A549 (cell line): ENCODE data around the gene PAQR5. TPM values are rescaled to one million over a fixed set of nuclear protein-coding genes. Genes with fewer than 3 reads are reported as not detected.

Experiments used
- ATAC-seq, 2 experiments: fragments of 200-7000 bp in 1 of 2; fragments of >200 bp in 1 of 2; cut with Nextera tagmentation in 1 of 2; cut with Tn5 transposase in 1 of 2; 3 replicates each; pipeline versions ENCODE4 v1.8.0 to v1.9.1; 2018 to 2020; ENCODE audit warnings: mild to moderate bottlenecking in 1 of 2, moderate library complexity in 1 of 2
- CTCF ChIA-PET: fragments of 300-600 bp; sonication (Branson Sonifier 250); formaldehyde crosslinking; extraction: SDS; loops from one replicate; lab custom pipeline; 2021; ENCODE audit warnings: antibody characterized with exemption, inconsistent platforms; lab: Yijun Ruan, JAX
- POLR2A ChIA-PET: fragments of 350-600 bp; formaldehyde crosslinking; extraction: SDS; loops from one replicate; lab custom pipeline; 2021; ENCODE audit warnings: antibody characterized with exemption, inconsistent platforms; lab: Yijun Ruan, JAX
- DNase-seq, 2 experiments: peaks; one replicate each; pipeline versions ENCODE4 v3.0.0 to v3.0.0-alpha.2; 2011 to 2016; ENCODE audit warnings: low read depth in 1 of 2, low spot score in 1 of 2
- FAIRE-seq: peaks from 2 replicates; lab custom pipeline; 2011; peaks lifted over from hg19 to GRCh38; lab: Jason Lieb, UNC
- H3K27ac ChIP-seq, 2 experiments: fragments of >200 bp; sonication (Bioruptor Twin); formaldehyde crosslinking; 3 replicates each; pipeline ENCODE4 v1.5.1; 2016 to 2017
- H3K4me1 ChIP-seq: fragments of >200 bp; sonication (Bioruptor Twin); formaldehyde crosslinking; 3 replicates; pipeline ENCODE4 v1.6.1; 2016
- H3K4me2 ChIP-seq: fragments of >200 bp; sonication (Bioruptor Twin); formaldehyde crosslinking; 3 replicates; pipeline ENCODE4 v1.6.1; 2016
- H3K4me3 ChIP-seq: fragments of >200 bp; sonication (Bioruptor Twin); formaldehyde crosslinking; 3 replicates; pipeline ENCODE4 v1.5.1; 2016
- H3K9me3 ChIP-seq: fragments of >200 bp; sonication (Bioruptor Twin); formaldehyde crosslinking; 3 replicates; pipeline ENCODE4 v1.6.1; 2016
- CBX2 ChIP-seq: fragments of 200-600 bp; sonication (generic); IDR thresholded peaks from 2 replicates; pipeline ENCODE4 v1.6.1; 2016; ENCODE audit warnings: low read depth, mild to moderate bottlenecking, borderline replicate concordance
- CBX8 ChIP-seq: fragments of 200-600 bp; sonication (generic); IDR thresholded peaks from 2 replicates; pipeline ENCODE4 v1.6.1; 2016
- CHD4 ChIP-seq: fragments of 200-600 bp; sonication (generic); IDR thresholded peaks from 2 replicates; pipeline ENCODE4 v1.6.1; 2016; ENCODE audit warnings: antibody characterized with exemption, mild to moderate bottlenecking, borderline replicate concordance
- EHMT2 ChIP-seq: fragments of 200-600 bp; sonication (generic); IDR thresholded peaks from 2 replicates; pipeline ENCODE4 v1.6.1; 2016; ENCODE audit warnings: antibody characterized with exemption, low read depth, mild to moderate bottlenecking, moderate library complexity
- HOXA7 ChIP-seq: fragments of 250-450 bp; sonication (Bioruptor Pico); IDR thresholded peaks from 2 replicates; pipeline ENCODE4 v1.5.0; 2020; ENCODE audit warnings: mild to moderate bottlenecking, moderate library complexity
- HOXB5 ChIP-seq: fragments of 250-450 bp; sonication (Bioruptor Pico); IDR thresholded peaks from 2 replicates; pipeline ENCODE4 v1.5.0; 2020; ENCODE audit warnings: mild to moderate bottlenecking, moderate library complexity
- KDM5A ChIP-seq: fragments of 200-600 bp; sonication (generic); IDR thresholded peaks from 2 replicates; pipeline ENCODE4 v1.6.1; 2016; ENCODE audit warnings: antibody characterized with exemption, mild to moderate bottlenecking
- MYC ChIP-seq: IDR thresholded peaks from 2 replicates; pipeline ENCODE4 v1.6.1; 2012; ENCODE audit warnings: mild to moderate bottlenecking, inconsistent platforms, low read length, improper control_type of control experiment, borderline replicate concordance
- NFE2L2 ChIP-seq: fragments of 150-350 bp; conservative IDR thresholded peaks from 2 replicates; pipeline ENCODE4 v1.6.1; 2014; ENCODE audit warnings: low read length
- NPAS2 ChIP-seq: fragments of 250-450 bp; sonication (Bioruptor Pico); IDR thresholded peaks from 2 replicates; pipeline ENCODE4 v1.8.0; 2022; ENCODE audit warnings: mild to moderate bottlenecking, moderate library complexity, borderline replicate concordance
- NR3C1 ChIP-seq: fragments of >200 bp; sonication (Bioruptor Twin); formaldehyde crosslinking; IDR thresholded peaks from 3 replicates; pipeline ENCODE4 v1.6.1; 2017
- POLR2A ChIP-seq: IDR thresholded peaks from 2 replicates; pipeline ENCODE4 v1.6.1; 2012; ENCODE audit warnings: mild to moderate bottlenecking, low read length
- POLR2AphosphoS2 ChIP-seq: conservative IDR thresholded peaks from 2 replicates; pipeline ENCODE4 v1.6.1; 2012; ENCODE audit warnings: low read length, improper control_type of control experiment, inconsistent platforms
- RARB ChIP-seq: fragments of 250-450 bp; sonication (Bioruptor Pico); IDR thresholded peaks from 2 replicates; pipeline ENCODE4 v1.8.0; 2021; ENCODE audit warnings: mild to moderate bottlenecking, moderate library complexity
- RNF2 ChIP-seq: fragments of 200-600 bp; sonication (generic); IDR thresholded peaks from 2 replicates; pipeline ENCODE4 v1.6.1; 2016; ENCODE audit warnings: low read depth, mild to moderate bottlenecking, antibody characterized with exemption, moderate library complexity, borderline replicate concordance
- SMC3 ChIP-seq: fragments of >200 bp; sonication (Bioruptor Twin); formaldehyde crosslinking; IDR thresholded peaks from 3 replicates; pipeline ENCODE4 v1.6.1; 2018; ENCODE audit warnings: inconsistent platforms
- SREBF2 ChIP-seq: fragments of 450-650 bp; IDR thresholded peaks from 2 replicates; pipeline ENCODE4 v1.6.1; 2014; ENCODE audit warnings: mild to moderate bottlenecking, moderate library complexity
- TFCP2L1 ChIP-seq: fragments of 250-450 bp; sonication (Bioruptor Pico); IDR thresholded peaks from 2 replicates; pipeline ENCODE4 v1.5.0; 2021; ENCODE audit warnings: mild to moderate bottlenecking
- TP53 ChIP-seq: fragments of 250-450 bp; sonication (Bioruptor Pico); IDR thresholded peaks from 2 replicates; pipeline ENCODE4 v1.5.0; 2021; ENCODE audit warnings: mild to moderate bottlenecking, moderate library complexity
- ZFP36 ChIP-seq: fragments of 450-650 bp; IDR thresholded peaks from 2 replicates; pipeline ENCODE4 v1.6.1; 2014; ENCODE audit warnings: borderline replicate concordance; ENCODE audit not compliant: partially characterized antibody
- ZNF302 ChIP-seq: fragments of 250-450 bp; sonication (Bioruptor Pico); IDR thresholded peaks from 2 replicates; pipeline ENCODE4 v1.9.0; 2021; ENCODE audit warnings: inconsistent platforms, mild to moderate bottlenecking, moderate library complexity
- ZSCAN20 ChIP-seq: fragments of 250-450 bp; sonication (Bioruptor Pico); IDR thresholded peaks from 2 replicates; pipeline ENCODE4 v1.8.0; 2022; ENCODE audit warnings: mild to moderate bottlenecking, moderate library complexity
- WGBS: methylation state at CpG from one replicate; pipeline ENCODE4 v1.1.6; 2017; ENCODE audit errors: missing lambda C conversion rate; 5-methylcytosine and 5-hydroxymethylcytosine counted together
- polyA plus RNA-seq, 4 experiments: library from polyadenylated mRNA; depleted of rRNA in 3 of 4; stranded (reverse); fragments of >200 nt; fragmentation: RNase III in 1 of 4; extraction: RNeasy Plus Mini Kit Qiagen cat#74134 plus additional on column Dnase treatment in 1 of 4; gene quantifications; 2 replicates in 3 of 4; 3 replicates in 1 of 4; pipeline ENCODE4 v1.2.3, GENCODE V29; 2011 to 2017
- TF ChIP-seq, protein P1 (sequence below): fragments of 250-450 bp; sonication (Bioruptor Pico); IDR thresholded peaks from 2 replicates; pipeline ENCODE4 v1.5.0; 2020; ENCODE audit warnings: low read depth, mild to moderate bottlenecking, moderate library complexity
- TF ChIP-seq, protein P2 (sequence below): fragments of >200 bp; sonication (Bioruptor Twin); formaldehyde crosslinking; IDR thresholded peaks from 3 replicates; pipeline ENCODE4 v1.6.1; 2016
- TF ChIP-seq, protein P3 (sequence below): fragments of >200 bp; sonication (Bioruptor Twin); formaldehyde crosslinking; IDR thresholded peaks from 2 replicates; pipeline ENCODE4 v1.6.1; 2016
- TF ChIP-seq, protein P4 (sequence below): IDR thresholded peaks from 2 replicates; pipeline ENCODE4 v1.6.1; 2012; ENCODE audit warnings: low read depth, borderline replicate concordance
- TF ChIP-seq, protein P5 (sequence below): fragments of >200 bp; sonication (Bioruptor Twin); formaldehyde crosslinking; IDR thresholded peaks from 3 replicates; pipeline ENCODE4 v1.5.1; 2016

Gene PAQR5
- polyA plus RNA-seq, 2 of the 4 experiments (the other 2 are of a cell fraction) = 104 to 114 TPM

DNA sequence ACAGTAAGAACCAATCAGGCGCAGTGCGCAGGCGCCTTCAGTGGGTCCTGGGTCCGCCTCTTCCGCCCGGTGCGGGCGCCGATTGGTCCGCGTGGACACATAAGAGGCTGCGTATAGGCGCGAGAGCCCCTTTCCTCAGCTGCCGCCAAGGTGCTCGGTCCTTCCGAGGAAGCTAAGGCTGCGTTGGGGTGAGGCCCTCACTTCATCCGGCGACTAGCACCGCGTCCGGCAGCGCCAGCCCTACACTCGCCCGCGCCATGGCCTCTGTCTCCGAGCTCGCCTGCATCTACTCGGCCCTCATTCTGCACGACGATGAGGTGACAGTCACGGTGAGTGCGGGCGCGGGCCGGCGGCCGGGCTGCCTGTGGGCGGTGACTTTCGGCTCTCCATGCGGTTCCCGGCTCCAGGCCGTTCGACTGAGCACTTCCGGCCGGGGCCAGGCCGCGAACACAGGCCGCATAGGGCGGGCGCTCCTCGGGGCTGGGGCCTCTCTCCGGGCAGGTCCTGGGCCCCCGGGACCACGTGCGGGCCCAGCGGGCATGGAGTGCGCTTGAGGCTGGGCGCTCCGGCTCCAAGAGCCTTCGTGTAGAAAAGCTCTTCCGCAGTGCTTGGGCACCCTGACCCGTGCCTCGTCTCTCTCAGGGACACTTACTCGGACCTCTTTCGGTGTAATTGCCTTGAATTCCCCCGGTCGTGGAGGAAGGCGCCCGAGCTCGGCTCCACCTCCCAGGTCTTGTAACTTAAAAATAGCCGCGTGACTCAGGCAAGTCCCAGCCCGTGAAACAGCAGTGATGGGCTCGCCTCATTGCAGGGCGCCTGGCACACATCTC, 154.2 kb downstream of the PAQR5 start, which contains the start of gene RPLP1 (continued):
- TF ChIP-seq NFE2L2 = no peak

DNA sequence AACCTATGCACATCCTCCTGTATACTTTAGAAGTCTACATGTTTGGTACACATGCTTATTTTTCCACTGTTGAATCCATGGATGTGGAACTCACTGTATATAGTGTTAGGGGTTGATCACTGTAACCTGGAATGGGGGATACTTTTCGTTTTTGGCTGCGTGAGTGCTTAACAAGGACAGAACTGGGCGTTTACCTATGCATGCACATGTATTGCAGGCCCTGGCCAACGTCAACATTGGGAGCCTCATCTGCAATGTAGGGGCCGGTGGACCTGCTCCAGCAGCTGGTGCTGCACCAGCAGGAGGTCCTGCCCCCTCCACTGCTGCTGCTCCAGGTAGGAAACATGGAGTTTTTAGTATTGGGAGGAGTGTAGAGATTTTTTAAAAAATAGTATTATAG, 156.2 kb downstream of the PAQR5 start:
- ATAC-seq = no peak
- DNase-seq = no peak
- WGBS = 32% methylated on average over 5 of the region's 5 CpGs
- CTCF ChIA-PET = interaction anchor here (2.8 to 5.2 kb wide), 2 partner anchors 7 to 11 kb away, joined by 14 to 41 read pairs; no protein-coding TSS in a partner anchor
- Histone ChIP-seq H3K4me1 (peaks cover 36% of the 10 kb centered on the region), H3K4me3 (peak overlapping the region; percentile 94), H3K27ac (peak overlapping the region; percentile 26 to 90; a peak in 3 of 6 replicates), H3K9me3 (no peaks in the 10 kb centered on the region), H3K4me2 (peak overlapping the region; percentile 93)
- FAIRE-seq = no peak
- TF ChIP-seq ZNF302 (CRISPR knock-in tag) = no peak
- TF ChIP-seq ZFP36 = no peak
- peak; percentile 24; the same call in 1 of the 2 replicates for TF ChIP-seq TFCP2L1 (CRISPR knock-in tag)
- no peak for TF ChIP-seq SREBF2
- TF ChIP-seq, protein P1, sequence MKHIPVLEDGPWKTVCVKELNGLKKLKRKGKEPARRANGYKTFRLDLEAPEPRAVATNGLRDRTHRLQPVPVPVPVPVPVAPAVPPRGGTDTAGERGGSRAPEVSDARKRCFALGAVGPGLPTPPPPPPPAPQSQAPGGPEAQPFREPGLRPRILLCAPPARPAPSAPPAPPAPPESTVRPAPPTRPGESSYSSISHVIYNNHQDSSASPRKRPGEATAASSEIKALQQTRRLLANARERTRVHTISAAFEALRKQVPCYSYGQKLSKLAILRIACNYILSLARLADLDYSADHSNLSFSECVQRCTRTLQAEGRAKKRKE (CRISPR knock-in tag) = no peak
- TF ChIP-seq POLR2AphosphoS2 = peak; percentile 81; the same call in 1 of the 2 replicates
- peak; percentile 58; the same call in 1 of the 2 replicates for TF ChIP-seq TP53 (CRISPR knock-in tag)
- POLR2A ChIA-PET = interaction anchor here (1.0 to 4.2 kb wide), 2 partner anchors 8 to 11 kb away, joined by 3 to 112 read pairs; no protein-coding TSS in a partner anchor

DNA sequence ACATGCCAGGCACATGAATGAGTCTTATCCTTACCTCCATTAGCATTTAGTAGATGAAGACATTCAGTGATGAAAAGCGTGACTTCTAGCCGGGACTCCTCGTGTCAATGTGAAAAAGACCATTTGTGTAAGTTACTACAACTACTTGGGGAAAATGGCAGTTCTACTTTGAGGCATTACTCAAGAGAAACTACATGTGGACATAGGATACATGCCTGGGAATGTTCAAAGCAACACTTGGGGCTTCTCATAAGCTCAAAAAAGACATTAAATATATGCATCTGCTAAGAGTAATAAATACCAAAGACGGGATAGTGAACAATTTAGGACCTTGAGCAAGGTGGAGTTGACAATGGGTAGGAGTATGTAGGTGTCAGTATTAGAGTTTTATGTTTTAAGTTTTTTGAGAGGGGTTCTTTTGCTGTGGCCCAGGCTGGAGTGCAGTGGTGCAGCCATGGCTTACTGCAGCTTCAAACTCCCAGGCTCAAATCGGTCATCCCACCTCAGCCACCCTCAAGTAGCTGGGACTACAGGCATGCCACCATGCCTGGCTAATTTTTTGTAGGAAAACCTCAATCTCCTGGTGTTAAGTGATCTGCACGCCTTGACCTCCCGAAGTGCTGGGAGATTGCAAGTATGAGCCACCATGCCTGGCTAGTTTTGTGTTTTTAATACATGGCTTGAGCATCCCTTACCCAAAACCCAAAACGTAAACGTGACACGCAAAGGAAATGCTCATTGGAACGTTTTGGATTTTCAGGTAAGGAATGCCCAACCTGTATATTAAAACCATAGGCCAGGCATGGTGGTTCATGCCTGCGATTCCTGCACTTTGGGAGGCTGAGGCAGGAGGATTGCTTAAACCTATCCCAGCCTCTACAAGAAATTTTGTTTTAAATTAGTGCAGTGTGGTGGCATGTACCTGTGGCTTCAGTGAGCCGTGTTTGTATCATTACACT, 157.8 kb downstream of the PAQR5 start:
- H3K4me1 ChIP-seq = peaks cover 32% of the 10 kb centered on the region
- WGBS = 84% methylated on average over 13 of the region's 13 CpGs
- H3K9me3 ChIP-seq = no peaks in the 10 kb centered on the region
- ATAC-seq = no peak
- H3K4me3 ChIP-seq = no peak overlapping the region
- FAIRE-seq = no peak
- no peak for DNase-seq
- H3K4me2 ChIP-seq = peak overlapping the region; percentile 93; the same call in 2 of the 3 replicates
- POLR2A ChIA-PET = no interaction called here
- CTCF ChIA-PET = interaction anchor here (1.2 to 1.7 kb wide), 5 partner anchors 9 to 1032 kb away, joined by 3 to 5 read pairs (median 3); no protein-coding TSS in a partner anchor
- H3K27ac ChIP-seq = no peak overlapping the region
- TF ChIP-seq RNF2 (no peak), POLR2A (no peak), ZSCAN20 (no peak), TFCP2L1 (CRISPR knock-in tag) (no peak; the same call in none of the 2 replicates), CBX8 (no peak), ZFP36 (no peak), SREBF2 (no peak), EHMT2 (no peak), HOXA7 (CRISPR knock-in tag) (peak; percentile 79), NPAS2 (CRISPR knock-in tag) (no peak), CHD4 (no peak), NR3C1 (no peak), KDM5A (no peak), SMC3 (no peak), TP53 (CRISPR knock-in tag) (0 out of 2 replicates have a peak, but pooled peaks have one; percentile 54), CBX2 (no peak), MYC (no peak), RARB (peak; percentile 49), HOXB5 (CRISPR knock-in tag) (no peak)
- TF ChIP-seq, protein P2, sequence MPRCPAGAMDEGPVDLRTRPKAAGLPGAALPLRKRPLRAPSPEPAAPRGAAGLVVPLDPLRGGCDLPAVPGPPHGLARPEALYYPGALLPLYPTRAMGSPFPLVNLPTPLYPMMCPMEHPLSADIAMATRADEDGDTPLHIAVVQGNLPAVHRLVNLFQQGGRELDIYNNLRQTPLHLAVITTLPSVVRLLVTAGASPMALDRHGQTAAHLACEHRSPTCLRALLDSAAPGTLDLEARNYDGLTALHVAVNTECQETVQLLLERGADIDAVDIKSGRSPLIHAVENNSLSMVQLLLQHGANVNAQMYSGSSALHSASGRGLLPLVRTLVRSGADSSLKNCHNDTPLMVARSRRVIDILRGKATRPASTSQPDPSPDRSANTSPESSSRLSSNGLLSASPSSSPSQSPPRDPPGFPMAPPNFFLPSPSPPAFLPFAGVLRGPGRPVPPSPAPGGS = 0 out of 3 replicates have a peak, but pooled peaks have one; percentile 10
- TF ChIP-seq, protein P3, sequence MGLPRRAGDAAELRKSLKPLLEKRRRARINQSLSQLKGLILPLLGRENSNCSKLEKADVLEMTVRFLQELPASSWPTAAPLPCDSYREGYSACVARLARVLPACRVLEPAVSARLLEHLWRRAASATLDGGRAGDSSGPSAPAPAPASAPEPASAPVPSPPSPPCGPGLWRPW = no peak
- TF ChIP-seq, protein P4, sequence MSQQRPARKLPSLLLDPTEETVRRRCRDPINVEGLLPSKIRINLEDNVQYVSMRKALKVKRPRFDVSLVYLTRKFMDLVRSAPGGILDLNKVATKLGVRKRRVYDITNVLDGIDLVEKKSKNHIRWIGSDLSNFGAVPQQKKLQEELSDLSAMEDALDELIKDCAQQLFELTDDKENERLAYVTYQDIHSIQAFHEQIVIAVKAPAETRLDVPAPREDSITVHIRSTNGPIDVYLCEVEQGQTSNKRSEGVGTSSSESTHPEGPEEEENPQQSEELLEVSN = 0 out of 2 replicates have a peak, but pooled peaks have one; percentile 4
- TF ChIP-seq, protein P5, sequence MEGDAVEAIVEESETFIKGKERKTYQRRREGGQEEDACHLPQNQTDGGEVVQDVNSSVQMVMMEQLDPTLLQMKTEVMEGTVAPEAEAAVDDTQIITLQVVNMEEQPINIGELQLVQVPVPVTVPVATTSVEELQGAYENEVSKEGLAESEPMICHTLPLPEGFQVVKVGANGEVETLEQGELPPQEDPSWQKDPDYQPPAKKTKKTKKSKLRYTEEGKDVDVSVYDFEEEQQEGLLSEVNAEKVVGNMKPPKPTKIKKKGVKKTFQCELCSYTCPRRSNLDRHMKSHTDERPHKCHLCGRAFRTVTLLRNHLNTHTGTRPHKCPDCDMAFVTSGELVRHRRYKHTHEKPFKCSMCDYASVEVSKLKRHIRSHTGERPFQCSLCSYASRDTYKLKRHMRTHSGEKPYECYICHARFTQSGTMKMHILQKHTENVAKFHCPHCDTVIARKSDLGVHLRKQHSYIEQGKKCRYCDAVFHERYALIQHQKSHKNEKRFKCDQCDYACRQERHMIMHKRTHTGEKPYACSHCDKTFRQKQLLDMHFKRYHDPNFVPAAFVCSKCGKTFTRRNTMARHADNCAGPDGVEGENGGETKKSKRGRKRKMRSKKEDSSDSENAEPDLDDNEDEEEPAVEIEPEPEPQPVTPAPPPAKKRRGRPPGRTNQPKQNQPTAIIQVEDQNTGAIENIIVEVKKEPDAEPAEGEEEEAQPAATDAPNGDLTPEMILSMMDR = no peak
